HepG2 (cell line): ENCODE results near the gene TSNAXIP1. TPM values are rescaled to one million over a fixed set of nuclear protein-coding genes. Genes with fewer than 3 reads are reported as not detected.

ENCODE experiments used
- ARNTL ChIP-seq: sonication (generic); formaldehyde crosslinking; IDR thresholded peaks from 2 replicates; pipeline ENCODE4 v1.4.0; 2020; ENCODE audit warnings: mild to moderate bottlenecking, missing genetic modification reagents
- ATAD3A ChIP-seq: sonication (generic); formaldehyde crosslinking; IDR thresholded peaks from 2 replicates; pipeline ENCODE4 v1.4.0; 2020; ENCODE audit warnings: missing genetic modification reagents
- CENPX ChIP-seq: sonication (generic); formaldehyde crosslinking; IDR thresholded peaks from 2 replicates; pipeline ENCODE4 v1.9.0; 2021; ENCODE audit warnings: mild to moderate bottlenecking, missing genetic modification reagents, moderate library complexity
- HMGXB4 ChIP-seq, 2 experiments: sonication (generic) in 1 of 2; formaldehyde crosslinking in 1 of 2; IDR thresholded peaks; 2 replicates each; pipeline versions ENCODE4 v1.4.0 to v1.6.1; 2018 to 2020; ENCODE audit warnings: missing genetic modification reagents in 2 of 2, borderline replicate concordance in 1 of 2, low read depth in 1 of 2, mild to moderate bottlenecking in 1 of 2, missing biosample characterization in 1 of 2
- MED8 ChIP-seq: sonication (generic); formaldehyde crosslinking; IDR thresholded peaks from 2 replicates; pipeline ENCODE4 v1.8.1; 2023; ENCODE audit warnings: mild to moderate bottlenecking, missing genetic modification reagents; ENCODE audit not compliant: insufficient replicate concordance
- PRDM10 ChIP-seq: sonication (generic); formaldehyde crosslinking; IDR thresholded peaks from 2 replicates; pipeline ENCODE4 v1.4.0; 2020; ENCODE audit warnings: low read depth, missing genetic modification reagents
- PREB ChIP-seq: sonication (generic); formaldehyde crosslinking; IDR thresholded peaks from 2 replicates; pipeline ENCODE4 v1.4.0; 2020; ENCODE audit warnings: missing genetic modification reagents
- RFXANK ChIP-seq: IDR thresholded peaks from 2 replicates; pipeline ENCODE4 v1.6.1; 2016
- SIX4 ChIP-seq: sonication (generic); formaldehyde crosslinking; IDR thresholded peaks from 2 replicates; pipeline ENCODE4 v1.4.0; 2020; ENCODE audit warnings: missing genetic modification reagents
- SNAPC5 ChIP-seq: sonication (generic); formaldehyde crosslinking; IDR thresholded peaks from 2 replicates; pipeline ENCODE4 v1.8.1; 2023; ENCODE audit warnings: mild to moderate bottlenecking, missing genetic modification reagents, borderline replicate concordance
- ZBTB1 ChIP-seq: sonication (generic); formaldehyde crosslinking; IDR thresholded peaks from 2 replicates; pipeline ENCODE4 v1.4.0; 2020; ENCODE audit warnings: missing genetic modification reagents, borderline replicate concordance
- ZBTB40 ChIP-seq, 2 experiments: fragments of 450-650 bp in 1 of 2; sonication (generic) in 1 of 2; formaldehyde crosslinking in 1 of 2; IDR thresholded peaks; 2 replicates each; pipeline versions ENCODE4 v1.6.1 to v1.8.0; 2016 to 2022; ENCODE audit warnings: antibody characterized with exemption in 1 of 2, mild to moderate bottlenecking in 1 of 2, missing genetic modification reagents in 1 of 2
- polyA plus RNA-seq, 8 experiments: library from polyadenylated mRNA; depleted of rRNA in 3 of 8; stranded (reverse) in 7 of 8; unstranded in 1 of 8; fragments of >200 nt; fragmentation: Illumina TruSeq in 4 of 8; extraction: Trizol in 4 of 8; gene quantifications; 2 replicates each; pipeline versions ENCODE4 v1.2.1 to v1.2.3, GENCODE V29; 2011 to 2016; ENCODE audit warnings: low read depth in 4 of 8, missing spikeins in 1 of 8, mixed read lengths in 1 of 8; ENCODE audit not compliant: insufficient read depth in 1 of 8
- total RNA-seq, 5 experiments: library from RNA; depleted of rRNA; stranded (reverse); fragments of >200 nt; fragmentation: Illumina TruSeq; extraction: Trizol; gene quantifications; 2 replicates each; pipeline ENCODE4 v1.2.3, GENCODE V29; 2016; ENCODE audit warnings: low read depth in 1 of 5

The TSNAXIP1 gene
- total and polyA plus RNA-seq, 2 of the 13 experiments (the other 11 are each of a cell fraction or from before 2014, with no cell fraction given), result 0.37 to 0.86 TPM

GRCh38 chr16:67807148-67807682 lies 526 bp downstream of the TSNAXIP1 start (continued):
- no peak for TF ChIP-seq SNAPC5 (CRISPR knock-in tag)
- TF ChIP-seq CENPX (CRISPR knock-in tag), result no peak
- no peak for TF ChIP-seq ATAD3A
- TF ChIP-seq RFXANK (CRISPR knock-in tag), result no peak
- TF ChIP-seq SIX4 (CRISPR knock-in tag), result no peak
- no peak for TF ChIP-seq PREB (CRISPR knock-in tag)
- TF ChIP-seq ZBTB40 (IDR thresholded peaks at IDR 0.05), result no peak
- TF ChIP-seq ZBTB40 (CRISPR knock-in tag; IDR thresholded peaks at IDR 0.05), result no peak
- TF ChIP-seq ZBTB1 (CRISPR knock-in tag), result no peak
- no peak for TF ChIP-seq MED8 (CRISPR knock-in tag)
- TF ChIP-seq HMGXB4 (CRISPR knock-in tag; IDR thresholded peaks at IDR 0.05; ENCODE audit: borderline replicate concordance in 1 of 2, low read depth in 1 of 2), result peak in 1 of 2 experiments; percentile 34; a peak in 1 of 4 replicates
- TF ChIP-seq ARNTL (CRISPR knock-in tag), result peak; percentile 23; the same call in 1 of the 2 replicates
- TF ChIP-seq PRDM10 (CRISPR knock-in tag), result no peak
